Chondrocyte (in vitro differentiated cells): ENCODE data around the gene SEC22A. TPM values are rescaled to one million over a fixed set of nuclear protein-coding genes. Genes with fewer than 3 reads are reported as not detected.

Experiments used
- DNase-seq: peaks from one replicate; pipeline ENCODE4 v3.0.0; 2021; ENCODE audit warnings: mixed read lengths, low spot score
- H3K27ac Mint-ChIP-seq: one replicate; pipeline ENCODE4 v1.8.0; 2021; ENCODE audit warnings: mild to moderate bottlenecking, moderate library complexity, mixed read lengths; ENCODE audit not compliant: unreplicated experiment
- H3K27me3 Mint-ChIP-seq: 2 replicates; pipeline ENCODE4 v1.8.0; 2021; ENCODE audit warnings: low read depth, mixed read lengths
- H3K36me3 Mint-ChIP-seq: 2 replicates; pipeline ENCODE4 v1.8.0; 2021; ENCODE audit warnings: low read depth, mixed read lengths
- H3K4me1 Mint-ChIP-seq: 2 replicates; pipeline ENCODE4 v1.8.0; 2021; ENCODE audit warnings: low read depth, mild to moderate bottlenecking, mixed read lengths
- H3K4me3 Mint-ChIP-seq: one replicate; pipeline ENCODE4 v1.8.0; 2021; ENCODE audit warnings: mild to moderate bottlenecking, moderate library complexity, mixed read lengths; ENCODE audit not compliant: unreplicated experiment
- H3K9me3 Mint-ChIP-seq: 2 replicates; pipeline ENCODE4 v1.8.0; 2021; ENCODE audit warnings: low read depth, mixed read lengths
- total RNA-seq: library from RNA; stranded (reverse); gene quantifications from 3 replicates; pipeline ENCODE4 v1.2.1, GENCODE V29; 2021
- TF ChIP-seq, protein P1 (sequence below): fragments of 200-600 bp; sonication (generic); IDR thresholded peaks from 2 replicates; pipeline ENCODE4 v1.5.0; 2021; ENCODE audit warnings: antibody characterized with exemption, mild to moderate bottlenecking, moderate library complexity

The SEC22A gene
- total RNA-seq, 1 donor from 2014 or later, result 14.4 TPM

DNA sequence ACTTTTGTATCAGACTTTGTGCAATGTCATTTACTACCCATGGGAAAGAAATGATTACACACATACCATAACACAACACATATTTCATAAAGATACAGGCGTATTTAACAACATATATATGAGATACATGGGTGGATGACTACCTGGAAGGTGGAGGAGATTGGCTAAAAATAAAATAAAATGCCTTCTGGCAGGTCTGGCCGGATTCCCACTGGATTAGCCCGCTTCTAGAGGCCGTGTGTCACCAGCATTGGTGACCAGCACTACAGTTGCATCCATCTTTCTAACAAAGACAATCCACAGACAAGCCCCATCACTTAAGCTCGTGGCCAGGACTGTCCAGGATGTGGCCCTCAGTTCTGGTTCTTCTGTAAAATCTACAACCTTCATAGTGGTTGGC lies 21.0 kb upstream of the SEC22A start:
- Mint-ChIP-seq H3K36me3 (peaks cover 1% of the 10 kb centered on the region), H3K9me3 (peaks cover 4% of the 10 kb centered on the region), H3K27ac (no peak overlapping the region), H3K4me3 (no peak overlapping the region), H3K4me1 (no peaks in the 10 kb centered on the region), H3K27me3 (no peaks in the 10 kb centered on the region)
- DNase-seq, result no peak
- TF ChIP-seq, protein P1, sequence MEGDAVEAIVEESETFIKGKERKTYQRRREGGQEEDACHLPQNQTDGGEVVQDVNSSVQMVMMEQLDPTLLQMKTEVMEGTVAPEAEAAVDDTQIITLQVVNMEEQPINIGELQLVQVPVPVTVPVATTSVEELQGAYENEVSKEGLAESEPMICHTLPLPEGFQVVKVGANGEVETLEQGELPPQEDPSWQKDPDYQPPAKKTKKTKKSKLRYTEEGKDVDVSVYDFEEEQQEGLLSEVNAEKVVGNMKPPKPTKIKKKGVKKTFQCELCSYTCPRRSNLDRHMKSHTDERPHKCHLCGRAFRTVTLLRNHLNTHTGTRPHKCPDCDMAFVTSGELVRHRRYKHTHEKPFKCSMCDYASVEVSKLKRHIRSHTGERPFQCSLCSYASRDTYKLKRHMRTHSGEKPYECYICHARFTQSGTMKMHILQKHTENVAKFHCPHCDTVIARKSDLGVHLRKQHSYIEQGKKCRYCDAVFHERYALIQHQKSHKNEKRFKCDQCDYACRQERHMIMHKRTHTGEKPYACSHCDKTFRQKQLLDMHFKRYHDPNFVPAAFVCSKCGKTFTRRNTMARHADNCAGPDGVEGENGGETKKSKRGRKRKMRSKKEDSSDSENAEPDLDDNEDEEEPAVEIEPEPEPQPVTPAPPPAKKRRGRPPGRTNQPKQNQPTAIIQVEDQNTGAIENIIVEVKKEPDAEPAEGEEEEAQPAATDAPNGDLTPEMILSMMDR, result no peak

DNA sequence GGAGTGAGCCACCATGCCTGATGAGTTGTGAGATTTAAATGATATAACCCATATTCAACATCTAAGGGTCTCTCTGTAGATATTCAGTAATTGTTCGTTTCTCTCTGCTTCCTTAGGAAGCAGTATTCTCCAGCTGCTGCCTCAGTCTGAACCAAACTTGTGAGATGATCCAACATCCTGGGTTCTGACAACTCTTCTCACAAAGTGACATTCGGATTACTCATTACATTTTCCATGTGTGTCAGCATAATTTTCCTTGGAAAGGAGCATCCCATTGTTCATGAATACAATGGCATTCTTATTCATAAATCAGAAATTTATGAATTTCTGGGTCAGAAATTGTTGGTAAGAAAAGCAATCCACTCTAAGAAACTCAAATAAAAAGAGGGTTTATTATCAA lies 15.0 kb upstream of the SEC22A start:
- DNase-seq, result no peak
- Mint-ChIP-seq H3K36me3 (no peaks in the 10 kb centered on the region), H3K27me3 (no peaks in the 10 kb centered on the region), H3K4me1 (no peaks in the 10 kb centered on the region), H3K27ac (no peak overlapping the region), H3K4me3 (no peak overlapping the region), H3K9me3 (peaks cover 4% of the 10 kb centered on the region)
- TF ChIP-seq, protein P1, result no peak

DNA sequence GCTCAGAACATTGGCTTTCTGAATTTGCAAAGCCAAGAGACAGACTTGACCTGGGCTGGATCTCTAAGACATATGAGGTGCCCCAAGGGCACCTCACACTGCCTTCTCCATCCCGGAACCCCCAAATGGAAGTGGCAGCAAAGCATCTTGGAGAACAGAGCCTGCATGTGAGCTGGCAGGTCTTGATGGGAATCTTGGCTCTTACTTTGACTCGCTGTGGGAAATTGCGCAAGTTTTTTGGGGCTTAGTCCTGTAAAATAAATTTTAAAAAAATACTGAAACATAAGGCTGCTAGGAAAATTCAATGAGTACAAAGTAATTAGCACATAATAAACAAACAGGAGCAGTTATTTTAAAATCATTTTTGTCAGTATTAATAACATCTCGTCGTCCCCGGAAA lies 13.7 kb upstream of the SEC22A start:
- H3K27me3 Mint-ChIP-seq, result no peaks in the 10 kb centered on the region
- no peaks in the 10 kb centered on the region for H3K9me3 Mint-ChIP-seq
- H3K36me3 Mint-ChIP-seq, result no peaks in the 10 kb centered on the region
- H3K4me3 Mint-ChIP-seq, result no peak overlapping the region
- no peaks in the 10 kb centered on the region for H3K4me1 Mint-ChIP-seq
- DNase-seq, result no peak
- H3K27ac Mint-ChIP-seq, result no peak overlapping the region
- TF ChIP-seq, protein P1, result no peak

GRCh38 chr3:123193448-123194101 lies 8.2 kb upstream of the SEC22A start:
- H3K9me3 Mint-ChIP-seq, result peaks cover 6% of the 10 kb centered on the region
- H3K27me3 Mint-ChIP-seq, result no peaks in the 10 kb centered on the region
- no peak overlapping the region for H3K27ac Mint-ChIP-seq
- TF ChIP-seq, protein P1, result no peak
- H3K36me3 Mint-ChIP-seq, result peaks cover 2% of the 10 kb centered on the region
- no peaks in the 10 kb centered on the region for H3K4me1 Mint-ChIP-seq
- DNase-seq, result no peak
- H3K4me3 Mint-ChIP-seq, result no peak overlapping the region

DNA sequence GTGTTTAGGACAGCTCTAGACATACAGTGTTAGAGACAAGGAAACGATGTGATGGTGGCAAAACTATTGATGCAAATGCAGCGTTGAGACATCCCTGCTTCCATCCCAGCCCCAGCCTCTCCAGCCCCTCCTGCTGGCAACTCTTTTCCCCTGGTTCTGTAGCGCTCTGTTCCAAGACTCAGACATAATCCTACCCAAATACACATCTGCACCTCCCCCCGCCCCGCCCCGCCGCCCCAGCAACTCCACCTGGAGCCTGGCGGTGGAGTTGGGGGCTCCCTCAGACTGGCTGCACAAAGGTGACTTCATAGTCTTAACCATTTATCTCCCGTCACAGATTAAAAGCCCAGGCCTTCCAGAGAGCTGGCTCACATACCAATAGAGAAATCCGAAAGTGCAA lies 7.2 kb upstream of the SEC22A start:
- Mint-ChIP-seq H3K27me3 (no peaks in the 10 kb centered on the region), H3K4me3 (no peak overlapping the region), H3K27ac (no peak overlapping the region), H3K9me3 (peaks cover 6% of the 10 kb centered on the region), H3K36me3 (peaks cover 4% of the 10 kb centered on the region), H3K4me1 (no peaks in the 10 kb centered on the region)
- TF ChIP-seq, protein P1, result peak; percentile 47
- DNase-seq, result no peak
